Astrocyte (in vitro differentiated cells and primary cell): ENCODE data around the gene MCF2L.

Source experiments
- CTCF ChIP-seq: IDR thresholded peaks from 2 replicates; pipeline ENCODE4 v1.5.1; 2011; ENCODE audit warnings: low read depth, mild to moderate bottlenecking, inconsistent platforms, low read length, moderate library complexity; ENCODE audit not compliant: insufficient read depth
- EZH2 ChIP-seq: IDR thresholded peaks from 2 replicates; pipeline ENCODE4 v1.6.1; 2012; ENCODE audit warnings: mild to moderate bottlenecking, low read length, inconsistent platforms; ENCODE audit not compliant: insufficient read depth

GRCh38 chr13:112957295-112957677 is 11.7 kb upstream of the MCF2L start:
- TF ChIP-seq CTCF (no peak), EZH2 (no peak)
